ENCODE data around the gene CFAP74. TPM values are rescaled to one million over a fixed set of nuclear protein-coding genes. Genes with fewer than 3 reads are reported as not detected.

CFAP74 gene
- total and polyA plus RNA-seq, 2 of the 13 experiments (the other 11 are each of a cell fraction or from before 2014, with no cell fraction given) = 0.27 to 0.62 TPM

- intact Hi-C loops (cut with micrococcal nuclease; ENCODE audit: unreplicated experiment) = no loop called here
- Histone ChIP-seq H3K9ac (ENCODE audit: insufficient read depth, low read depth, low read length) (no peak overlapping the region), H3K79me2 (ENCODE audit: insufficient read depth, low read length) (no peaks in the 10 kb centered on the region), H3K4me1 (ENCODE audit: insufficient read depth, low read length) (peaks cover under 1% of the 10 kb centered on the region; the same call in 1 of the 2 replicates), H3K9me3 (ENCODE audit: low read length) (no peaks in the 10 kb centered on the region), H4K20me1 (ENCODE audit: insufficient read depth, low read length) (no peaks in the 10 kb centered on the region), H3K4me3 (replicated peaks in 1 of 3; ENCODE audit: insufficient read depth in 1 of 3, low read depth in 2 of 3, low read length in 3 of 3) (no peak overlapping the region), H3K36me3 (replicated peaks in 1 of 2; ENCODE audit: control insufficient read depth in 1 of 2, insufficient read depth in 2 of 2, low read length in 2 of 2) (no peaks in the 10 kb centered on the region), H2AFZ (ENCODE audit: low read length) (no peak overlapping the region), H3K4me2 (ENCODE audit: low read depth, low read length) (no peak overlapping the region), H3K27ac (ENCODE audit: extremely low read length, insufficient read depth, low read length) (no peak overlapping the region), H3K27me3 (ENCODE audit: control insufficient read depth in 1 of 2, insufficient read depth in 2 of 2, low read length in 2 of 2) (peaks cover 2 to 23% of the 10 kb centered on the region in 2 experiments; a peak in 4 of 5 replicates)
- DNase-seq (ENCODE audit: low spot score) = no peak
- FAIRE-seq = no peak
- no peak for ATAC-seq
- TF ChIP-seq PAXIP1 (CRISPR knock-in tag; conservative IDR thresholded peaks at IDR 0.05) = no peak
- no peak for TF ChIP-seq MTA1 (CRISPR knock-in tag; IDR thresholded peaks at IDR 0.05; ENCODE audit: borderline replicate concordance)
- no peak for TF ChIP-seq ZC3H4 (CRISPR knock-in tag; IDR thresholded peaks at IDR 0.05; ENCODE audit: borderline replicate concordance)
- TF ChIP-seq THRA (CRISPR knock-in tag; IDR thresholded peaks at IDR 0.05; ENCODE audit: borderline replicate concordance) = no peak
- TF ChIP-seq TFDP2 (CRISPR knock-in tag; IDR thresholded peaks at IDR 0.05) = no peak
- in situ Hi-C loops (cut with HindIII; ENCODE audit: extremely low pct_ligation_motif_present, low pct_unique_long_range_greater_than_20kb) = no loop called here
- CTCF ChIA-PET (ENCODE audit: low intra/inter-chr PET ratio, low total read pairs) = no interaction called here
- POLR2A ChIA-PET = no interaction called here
- 45% methylated on average over 12 of the region's 12 CpGs for whole genome bisulfite sequencing (ENCODE audit: low lambda C conversion rate)
- no TSS peak for BruUV-seq (replicated peaks)
Measured at GRCh38 chr1:1996207-1996651, 7.4 kb downstream of the CFAP74 start.

Measured in HepG2 (cell line).